Dendritic cell treated with granulocyte-macrophage colony-stimulating factor and Interleukin-4, amounts not matched to agents 40 ng/mL and 50 ng/mL, for 4 days (primary cell): ENCODE data around the gene ALOX5AP.

ENCODE experiments used
- H3K27ac Mint-ChIP-seq: one replicate; pipeline ENCODE4 v1.8.0; 2022; ENCODE audit warnings: mild to moderate bottlenecking, mixed read lengths
- H3K27me3 Mint-ChIP-seq: one replicate; pipeline ENCODE4 v1.8.0; 2022; ENCODE audit warnings: mild to moderate bottlenecking, mixed read lengths
- H3K36me3 Mint-ChIP-seq: one replicate; pipeline ENCODE4 v1.8.0; 2022; ENCODE audit warnings: low read depth, mixed read lengths
- H3K4me1 Mint-ChIP-seq: one replicate; pipeline ENCODE4 v1.8.0; 2022; ENCODE audit warnings: low read depth, mixed read lengths
- H3K4me3 Mint-ChIP-seq: one replicate; pipeline ENCODE4 v1.8.0; 2022; ENCODE audit warnings: mild to moderate bottlenecking, moderate library complexity, mixed read lengths
- H3K9me3 Mint-ChIP-seq: one replicate; pipeline ENCODE4 v1.8.0; 2022; ENCODE audit warnings: mixed read lengths
- intact Hi-C: fragments of 100-400 bp; cut with micrococcal nuclease; formaldehyde crosslinking; loops from one replicate; pipeline ENCODE4 v1.15.0; 2022

ALOX5AP gene

GRCh38 chr13:30750036-30750435 is 14.7 kb downstream of the ALOX5AP start:
- no peak overlapping the region for H3K27ac Mint-ChIP-seq
- peaks cover 36% of the 10 kb centered on the region for H3K36me3 Mint-ChIP-seq

GRCh38 chr13:30751183-30751933 is 16.0 kb downstream of the ALOX5AP start:
- Mint-ChIP-seq H3K4me3 (no peak overlapping the region), H3K36me3 (peaks cover 30% of the 10 kb centered on the region), H3K9me3 (no peaks in the 10 kb centered on the region), H3K27ac (no peak overlapping the region), H3K4me1 (peaks cover 30% of the 10 kb centered on the region), H3K27me3 (peaks cover 18% of the 10 kb centered on the region)
- intact Hi-C loops = no loop called here

More at GRCh38 chr13:30750036-30750435, 14.7 kb downstream of the ALOX5AP start:
- no peaks in the 10 kb centered on the region for H3K9me3 Mint-ChIP-seq
- peaks cover 43% of the 10 kb centered on the region for H3K4me1 Mint-ChIP-seq
- intact Hi-C loops = no loop called here
- H3K4me3 Mint-ChIP-seq = no peak overlapping the region
- peaks cover 20% of the 10 kb centered on the region for H3K27me3 Mint-ChIP-seq

GRCh38 chr13:30752201-30752797 is 17.0 kb downstream of the ALOX5AP start:
- Mint-ChIP-seq H3K9me3 (no peaks in the 10 kb centered on the region), H3K27ac (no peak overlapping the region), H3K36me3 (peaks cover 30% of the 10 kb centered on the region)

DNA sequence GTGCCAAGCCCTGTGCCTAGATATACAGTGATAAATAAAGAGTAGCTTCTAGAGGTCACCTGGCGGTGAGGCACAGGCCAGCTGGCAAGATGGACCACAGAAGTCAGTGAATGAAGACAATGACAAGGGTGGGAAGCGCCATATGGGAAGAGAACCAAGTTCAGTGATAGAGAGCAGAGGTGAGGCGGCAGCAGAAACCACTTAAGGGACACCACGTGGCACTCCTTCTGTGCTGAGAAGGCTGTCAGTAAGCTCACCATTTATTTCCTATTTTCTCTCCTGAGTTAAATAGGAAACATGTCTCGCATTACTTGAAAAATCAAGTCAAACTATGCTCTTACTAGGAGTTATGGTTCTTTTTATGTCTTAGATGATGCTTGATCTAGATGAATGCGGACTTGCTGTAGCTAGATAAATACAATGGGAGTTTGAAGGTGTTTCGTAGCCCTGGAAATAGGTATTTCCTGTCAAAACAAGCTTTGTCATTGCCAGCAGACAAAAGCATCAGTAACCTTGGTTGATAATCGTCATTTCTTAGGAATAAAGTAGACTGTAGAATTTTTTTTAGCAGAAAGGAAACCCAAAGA is 17.8 kb downstream of the ALOX5AP start:
- intact Hi-C loops = no loop called here
- Mint-ChIP-seq H3K27me3 (peaks cover 23% of the 10 kb centered on the region), H3K9me3 (no peaks in the 10 kb centered on the region), H3K4me3 (no peak overlapping the region), H3K4me1 (peaks cover 14% of the 10 kb centered on the region), H3K27ac (no peak overlapping the region), H3K36me3 (peaks cover 30% of the 10 kb centered on the region)

More at GRCh38 chr13:30752201-30752797, 17.0 kb downstream of the ALOX5AP start:
- no peak overlapping the region for H3K4me3 Mint-ChIP-seq
- H3K27me3 Mint-ChIP-seq = peaks cover 19% of the 10 kb centered on the region
- intact Hi-C loops = no loop called here
- H3K4me1 Mint-ChIP-seq = peaks cover 22% of the 10 kb centered on the region

DNA sequence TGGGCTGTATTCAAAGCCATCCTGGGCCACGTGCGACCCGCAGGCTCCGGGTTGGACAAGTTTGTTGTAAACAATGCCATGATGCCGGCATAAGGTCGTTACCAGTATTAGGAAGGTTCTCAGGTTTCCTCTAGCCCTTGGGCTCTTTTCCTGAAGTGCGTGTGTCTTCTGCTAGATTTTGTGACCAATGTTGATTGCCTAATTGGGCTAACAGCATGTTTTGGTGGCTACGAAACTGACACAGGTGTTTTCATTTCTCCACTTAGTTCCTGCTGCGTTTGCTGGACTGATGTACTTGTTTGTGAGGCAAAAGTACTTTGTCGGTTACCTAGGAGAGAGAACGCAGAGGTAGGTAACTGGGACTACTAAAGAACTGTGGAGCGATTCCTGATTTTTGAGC is 20.3 kb downstream of the ALOX5AP start:
- Mint-ChIP-seq H3K9me3 (no peaks in the 10 kb centered on the region), H3K4me3 (no peak overlapping the region), H3K36me3 (peaks cover 40% of the 10 kb centered on the region), H3K27ac (no peak overlapping the region), H3K27me3 (peaks cover 17% of the 10 kb centered on the region), H3K4me1 (peaks cover 22% of the 10 kb centered on the region)
- intact Hi-C loops = no loop called here

DNA sequence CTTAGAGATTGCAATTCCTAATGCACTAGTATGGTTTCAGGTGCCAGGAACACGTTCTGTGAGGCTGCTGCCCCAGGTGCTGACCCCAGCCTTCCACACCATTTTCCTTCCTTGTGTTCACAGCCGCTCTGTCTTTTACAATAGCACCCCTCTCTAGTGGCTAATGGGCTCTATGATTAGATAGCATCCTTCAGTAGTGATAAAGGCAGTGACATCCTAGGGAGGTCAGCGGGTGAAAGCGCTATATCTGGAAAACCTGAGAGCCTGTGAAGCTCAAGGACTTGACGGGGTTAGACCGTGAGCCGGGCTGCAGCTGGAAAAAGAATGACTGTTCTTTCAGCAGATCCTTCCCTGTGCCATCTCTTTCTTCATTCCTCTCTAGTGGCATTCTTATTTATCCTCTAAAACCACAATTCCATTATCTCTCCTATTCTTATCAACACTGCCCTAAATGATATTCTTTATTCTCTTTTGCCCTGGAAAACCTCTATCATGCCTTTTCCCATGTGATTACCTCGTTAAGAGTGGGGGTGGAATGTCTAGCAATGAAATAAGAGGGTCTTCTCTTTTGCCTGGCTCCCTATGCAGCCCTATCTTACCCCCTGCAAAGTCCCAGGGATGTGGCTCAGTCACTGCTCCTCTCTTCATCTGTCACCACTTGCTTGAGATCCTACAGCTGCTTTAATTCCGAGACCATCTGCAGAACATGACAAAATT is 21.8 kb downstream of the ALOX5AP start:
- peaks cover 11% of the 10 kb centered on the region for H3K27me3 Mint-ChIP-seq
- no peak overlapping the region for H3K27ac Mint-ChIP-seq
- no peaks in the 10 kb centered on the region for H3K9me3 Mint-ChIP-seq
- peaks cover 29% of the 10 kb centered on the region for H3K4me1 Mint-ChIP-seq
- H3K36me3 Mint-ChIP-seq = peaks cover 29% of the 10 kb centered on the region
- H3K4me3 Mint-ChIP-seq = no peak overlapping the region
- intact Hi-C loops = no loop called here

- peaks cover 33% of the 10 kb centered on the region for H3K36me3 Mint-ChIP-seq
- H3K4me3 Mint-ChIP-seq = no peak overlapping the region
- H3K9me3 Mint-ChIP-seq = no peaks in the 10 kb centered on the region
- peaks cover 24% of the 10 kb centered on the region for H3K4me1 Mint-ChIP-seq
- peaks cover 6% of the 10 kb centered on the region for H3K27me3 Mint-ChIP-seq
- intact Hi-C loops = no loop called here
- no peak overlapping the region for H3K27ac Mint-ChIP-seq
Observed at GRCh38 chr13:30759748-30760147, 24.4 kb downstream of the ALOX5AP start.

DNA sequence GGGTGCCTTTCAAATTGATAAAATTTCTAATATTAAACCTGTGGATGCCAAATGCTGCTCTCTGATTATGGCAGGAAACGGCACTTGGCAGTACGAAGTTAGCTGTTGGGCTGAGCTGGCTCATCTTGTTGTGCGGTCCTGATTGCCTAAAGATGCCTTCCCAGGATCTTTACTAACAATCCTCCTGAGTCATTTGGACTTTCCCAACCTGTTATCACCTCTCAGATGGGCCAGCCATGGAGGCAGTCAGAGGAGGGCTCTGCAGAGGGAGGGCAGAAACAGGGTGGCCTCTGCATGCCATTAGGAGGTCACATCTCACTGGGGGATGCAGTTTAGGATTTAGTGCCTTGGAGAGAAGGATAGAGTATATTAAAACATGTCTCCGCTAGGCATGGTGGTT is 27.3 kb downstream of the ALOX5AP start:
- H3K9me3 Mint-ChIP-seq = no peaks in the 10 kb centered on the region
- intact Hi-C loops = no loop called here
- no peak overlapping the region for H3K27ac Mint-ChIP-seq
- no peak overlapping the region for H3K4me3 Mint-ChIP-seq
- peaks cover 6% of the 10 kb centered on the region for H3K27me3 Mint-ChIP-seq
- peaks cover 29% of the 10 kb centered on the region for H3K4me1 Mint-ChIP-seq
- H3K36me3 Mint-ChIP-seq = peaks cover 36% of the 10 kb centered on the region

GRCh38 chr13:30763786-30764413 is 28.6 kb downstream of the ALOX5AP start:
- no peak overlapping the region for H3K27ac Mint-ChIP-seq
- peaks cover 30% of the 10 kb centered on the region for H3K36me3 Mint-ChIP-seq
- H3K27me3 Mint-ChIP-seq = peaks cover 7% of the 10 kb centered on the region
- H3K4me1 Mint-ChIP-seq = peaks cover 28% of the 10 kb centered on the region
- intact Hi-C loops = no loop called here
- H3K9me3 Mint-ChIP-seq = no peaks in the 10 kb centered on the region
- no peak overlapping the region for H3K4me3 Mint-ChIP-seq

DNA sequence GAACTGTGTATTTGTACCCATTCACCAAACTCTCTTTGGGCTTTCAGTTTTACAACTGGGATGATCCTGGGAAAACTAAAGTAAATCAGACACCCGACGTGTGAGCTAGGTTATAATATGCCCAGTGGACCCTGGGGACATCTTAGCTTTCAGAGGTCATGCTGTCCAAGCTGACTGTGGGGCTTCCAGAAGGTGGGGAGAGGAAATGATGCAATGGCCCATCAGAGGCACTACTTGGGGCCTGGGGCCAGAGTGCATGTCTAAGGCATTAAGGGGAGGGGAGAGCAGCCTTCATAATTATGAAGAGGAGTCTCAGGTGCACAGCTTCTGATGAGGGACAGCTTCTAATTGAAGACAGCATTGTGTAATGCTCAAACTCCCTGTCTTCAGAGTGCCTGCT is 30.9 kb downstream of the ALOX5AP start:
- H3K9me3 Mint-ChIP-seq = no peaks in the 10 kb centered on the region
- no peak overlapping the region for H3K4me3 Mint-ChIP-seq
- H3K27ac Mint-ChIP-seq = no peak overlapping the region
- intact Hi-C loops = no loop called here
- peaks cover 18% of the 10 kb centered on the region for H3K36me3 Mint-ChIP-seq
- peaks cover 10% of the 10 kb centered on the region for H3K27me3 Mint-ChIP-seq
- H3K4me1 Mint-ChIP-seq = peaks cover 14% of the 10 kb centered on the region

DNA sequence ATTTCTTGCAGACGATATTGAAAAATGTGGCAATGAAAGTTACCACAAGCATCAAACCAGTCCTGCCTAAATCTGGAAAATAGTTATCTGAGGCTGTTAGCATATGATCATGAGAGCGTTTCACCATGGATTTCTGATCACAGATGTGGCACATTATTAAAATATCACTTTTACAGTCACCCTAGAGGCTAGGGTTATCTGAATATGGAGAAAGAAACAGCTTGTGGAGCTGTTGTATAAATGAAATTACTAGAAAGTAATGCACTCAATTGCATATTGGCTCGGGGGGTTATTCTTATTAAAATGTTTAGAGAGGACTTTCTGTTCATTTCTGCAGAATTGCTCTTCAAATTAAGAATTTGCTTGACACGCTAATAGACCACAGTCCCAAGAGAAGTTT is 35.6 kb downstream of the ALOX5AP start:
- Mint-ChIP-seq H3K4me1 (peaks cover 18% of the 10 kb centered on the region), H3K9me3 (no peaks in the 10 kb centered on the region), H3K4me3 (no peak overlapping the region), H3K36me3 (no peaks in the 10 kb centered on the region), H3K27me3 (peaks cover 13% of the 10 kb centered on the region), H3K27ac (no peak overlapping the region)
- intact Hi-C loops = no loop called here

DNA sequence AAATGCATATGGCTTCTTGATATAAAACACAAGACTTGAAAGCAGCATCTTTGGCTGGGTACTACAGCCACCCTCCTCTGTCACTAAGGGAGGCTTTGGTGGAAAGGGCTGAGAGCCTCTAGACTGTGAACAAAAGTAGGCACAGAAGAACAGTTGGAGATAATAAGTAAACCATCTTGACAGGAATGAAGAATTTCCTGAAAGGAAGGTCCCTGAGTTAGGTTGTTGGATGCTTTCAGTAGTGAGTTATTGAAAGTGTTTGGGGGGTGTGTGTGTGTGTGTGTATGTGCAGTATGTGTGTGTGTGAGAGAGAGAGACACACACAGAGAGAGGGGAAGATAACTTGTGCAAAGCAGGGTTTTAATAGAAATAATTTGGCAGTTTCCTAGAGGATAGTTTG is 38.2 kb downstream of the ALOX5AP start:
- H3K4me1 Mint-ChIP-seq = peaks cover 13% of the 10 kb centered on the region
- H3K4me3 Mint-ChIP-seq = no peak overlapping the region
- no peaks in the 10 kb centered on the region for H3K36me3 Mint-ChIP-seq
- peaks cover 17% of the 10 kb centered on the region for H3K27me3 Mint-ChIP-seq
- intact Hi-C loops = no loop called here
- no peak overlapping the region for H3K27ac Mint-ChIP-seq
- no peaks in the 10 kb centered on the region for H3K9me3 Mint-ChIP-seq

GRCh38 chr13:30774214-30774730 is 38.9 kb downstream of the ALOX5AP start:
- Mint-ChIP-seq H3K27me3 (peaks cover 23% of the 10 kb centered on the region), H3K4me3 (no peak overlapping the region), H3K36me3 (no peaks in the 10 kb centered on the region), H3K4me1 (peaks cover 13% of the 10 kb centered on the region), H3K27ac (no peak overlapping the region), H3K9me3 (no peaks in the 10 kb centered on the region)
- intact Hi-C loops = no loop called here
